ENCODE results near the gene SLC2A4RG. TPM values are rescaled to one million over a fixed set of nuclear protein-coding genes. Genes with fewer than 3 reads are reported as not detected.

Gene SLC2A4RG
- total RNA-seq, 1 donor from 2014 or later = 69.6 TPM

DNA sequence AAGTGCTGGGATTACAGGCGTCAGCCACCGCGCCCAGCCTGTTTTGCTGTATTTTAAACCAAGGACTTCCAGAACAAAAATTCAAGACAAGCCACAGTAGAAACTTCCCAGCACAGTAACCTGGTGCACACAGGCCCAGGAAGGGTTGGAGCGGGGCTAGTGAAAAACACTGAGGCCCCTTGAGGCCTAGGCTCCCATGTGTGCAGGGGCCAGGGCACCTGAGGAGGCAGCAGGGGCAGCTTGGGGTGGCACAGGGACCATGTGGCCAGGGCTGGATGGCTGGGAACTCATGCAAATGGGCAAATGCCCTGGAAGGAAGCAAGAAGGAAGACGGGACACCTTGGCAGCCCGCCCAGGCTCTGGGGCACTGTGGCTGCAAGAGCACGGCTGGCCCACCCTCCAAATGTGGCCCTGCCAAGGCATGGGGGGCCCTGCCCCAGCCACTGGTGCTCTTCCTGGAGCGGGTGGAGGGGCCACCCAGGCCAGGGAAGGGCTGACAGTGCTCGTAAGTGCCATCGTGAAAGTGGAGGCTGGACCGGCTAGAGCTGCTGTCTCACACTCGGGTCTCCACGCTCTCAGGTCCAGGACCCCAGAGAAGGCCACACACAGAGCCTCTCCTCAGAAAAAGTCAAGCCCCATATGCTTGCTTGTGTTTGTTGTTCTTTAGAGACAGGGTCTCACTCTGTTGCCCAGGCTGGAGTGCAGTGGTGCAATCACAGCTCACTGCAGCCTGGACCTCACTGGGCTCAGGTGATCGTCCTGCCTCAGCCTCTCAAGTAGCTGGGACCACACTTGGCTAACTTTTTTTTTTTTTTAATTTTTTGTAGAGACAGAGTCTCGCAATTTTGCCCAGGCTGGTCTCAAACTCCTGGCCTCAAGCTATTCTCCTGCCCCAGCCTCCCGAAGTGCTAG is 10.3 kb downstream of the SLC2A4RG start:
- TF ChIP-seq, protein P1, sequence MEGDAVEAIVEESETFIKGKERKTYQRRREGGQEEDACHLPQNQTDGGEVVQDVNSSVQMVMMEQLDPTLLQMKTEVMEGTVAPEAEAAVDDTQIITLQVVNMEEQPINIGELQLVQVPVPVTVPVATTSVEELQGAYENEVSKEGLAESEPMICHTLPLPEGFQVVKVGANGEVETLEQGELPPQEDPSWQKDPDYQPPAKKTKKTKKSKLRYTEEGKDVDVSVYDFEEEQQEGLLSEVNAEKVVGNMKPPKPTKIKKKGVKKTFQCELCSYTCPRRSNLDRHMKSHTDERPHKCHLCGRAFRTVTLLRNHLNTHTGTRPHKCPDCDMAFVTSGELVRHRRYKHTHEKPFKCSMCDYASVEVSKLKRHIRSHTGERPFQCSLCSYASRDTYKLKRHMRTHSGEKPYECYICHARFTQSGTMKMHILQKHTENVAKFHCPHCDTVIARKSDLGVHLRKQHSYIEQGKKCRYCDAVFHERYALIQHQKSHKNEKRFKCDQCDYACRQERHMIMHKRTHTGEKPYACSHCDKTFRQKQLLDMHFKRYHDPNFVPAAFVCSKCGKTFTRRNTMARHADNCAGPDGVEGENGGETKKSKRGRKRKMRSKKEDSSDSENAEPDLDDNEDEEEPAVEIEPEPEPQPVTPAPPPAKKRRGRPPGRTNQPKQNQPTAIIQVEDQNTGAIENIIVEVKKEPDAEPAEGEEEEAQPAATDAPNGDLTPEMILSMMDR (IDR thresholded peaks at IDR 0.05; ENCODE audit: unreplicated experiment) = no peak
- peaks cover 15% of the 10 kb centered on the region for H3K36me3 Mint-ChIP-seq (ENCODE audit: low read depth, unreplicated experiment)
- DNase-seq (ENCODE audit: low spot score) = no peak
- H3K9me3 Mint-ChIP-seq (ENCODE audit: unreplicated experiment) = no peaks in the 10 kb centered on the region
- H3K27me3 Mint-ChIP-seq (ENCODE audit: unreplicated experiment) = peaks cover 22% of the 10 kb centered on the region
- no peak overlapping the region for H3K4me3 Mint-ChIP-seq (ENCODE audit: unreplicated experiment)
- no peak overlapping the region for H3K27ac Mint-ChIP-seq (ENCODE audit: unreplicated experiment)
- H3K4me1 Mint-ChIP-seq (ENCODE audit: unreplicated experiment) = peaks cover 4% of the 10 kb centered on the region

DNA sequence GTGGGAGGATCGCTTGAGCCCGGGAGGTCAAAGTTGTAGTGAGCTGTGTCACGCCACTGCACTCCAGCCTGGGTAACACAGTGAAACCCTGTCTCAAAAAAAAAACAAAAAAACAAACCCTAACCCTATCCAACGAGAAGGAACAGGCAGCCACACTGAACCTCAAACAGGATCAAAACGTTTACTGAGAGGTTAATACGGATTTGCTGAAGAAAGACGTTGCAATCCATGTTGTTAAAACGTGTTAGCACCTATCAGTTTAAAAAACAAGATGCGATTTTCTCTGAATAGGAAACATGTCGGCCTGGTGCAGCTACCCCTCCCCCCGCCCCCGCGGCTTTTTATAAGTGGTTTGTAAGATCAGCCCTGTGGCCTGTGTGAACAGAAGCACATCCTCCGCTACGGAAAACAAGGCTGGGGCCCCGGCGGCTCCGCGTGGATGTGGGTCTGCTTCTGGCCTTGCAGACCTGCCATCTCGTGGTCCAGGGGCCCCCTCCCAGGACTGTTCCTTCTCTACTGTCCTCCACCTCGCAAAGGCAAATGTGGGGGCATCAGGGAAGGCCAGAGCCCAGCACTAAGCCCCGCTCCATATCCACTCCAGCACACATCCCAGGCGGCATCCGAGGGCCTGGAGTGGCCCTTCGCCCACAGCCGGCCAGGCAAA is 11.4 kb downstream of the SLC2A4RG start:
- Mint-ChIP-seq H3K4me3 (ENCODE audit: unreplicated experiment) (no peak overlapping the region), H3K27me3 (ENCODE audit: unreplicated experiment) (peaks cover 17% of the 10 kb centered on the region), H3K4me1 (ENCODE audit: unreplicated experiment) (peaks cover 4% of the 10 kb centered on the region), H3K36me3 (ENCODE audit: low read depth, unreplicated experiment) (peaks cover 9% of the 10 kb centered on the region), H3K9me3 (ENCODE audit: unreplicated experiment) (no peaks in the 10 kb centered on the region), H3K27ac (ENCODE audit: unreplicated experiment) (no peak overlapping the region)
- TF ChIP-seq, protein P1 (IDR thresholded peaks at IDR 0.05; ENCODE audit: unreplicated experiment) = no peak
- no peak for DNase-seq (ENCODE audit: low spot score)

- peaks cover 17% of the 10 kb centered on the region for H3K27me3 Mint-ChIP-seq (ENCODE audit: unreplicated experiment)
- H3K4me1 Mint-ChIP-seq (ENCODE audit: unreplicated experiment) = peaks cover 4% of the 10 kb centered on the region
- H3K36me3 Mint-ChIP-seq (ENCODE audit: low read depth, unreplicated experiment) = peaks cover 12% of the 10 kb centered on the region
- DNase-seq (ENCODE audit: low spot score) = no peak
- no peak overlapping the region for H3K27ac Mint-ChIP-seq (ENCODE audit: unreplicated experiment)
- H3K4me3 Mint-ChIP-seq (ENCODE audit: unreplicated experiment) = no peak overlapping the region
- TF ChIP-seq, protein P1 (IDR thresholded peaks at IDR 0.05; ENCODE audit: unreplicated experiment) = no peak
- H3K9me3 Mint-ChIP-seq (ENCODE audit: unreplicated experiment) = no peaks in the 10 kb centered on the region
Observed at GRCh38 chr20:63751471-63752271, 12.1 kb downstream of the SLC2A4RG start.

- Mint-ChIP-seq H3K9me3 (ENCODE audit: unreplicated experiment) (no peaks in the 10 kb centered on the region), H3K27ac (ENCODE audit: unreplicated experiment) (no peak overlapping the region), H3K36me3 (ENCODE audit: low read depth, unreplicated experiment) (peaks cover 13% of the 10 kb centered on the region), H3K27me3 (ENCODE audit: unreplicated experiment) (peaks cover 17% of the 10 kb centered on the region), H3K4me3 (ENCODE audit: unreplicated experiment) (no peak overlapping the region), H3K4me1 (ENCODE audit: unreplicated experiment) (peaks cover 4% of the 10 kb centered on the region)
- no peak for DNase-seq (ENCODE audit: low spot score)
- TF ChIP-seq, protein P1 (IDR thresholded peaks at IDR 0.05; ENCODE audit: unreplicated experiment) = no peak
Observed at GRCh38 chr20:63752411-63753101, 13.0 kb downstream of the SLC2A4RG start.

All from endothelial cell (in vitro differentiated cells).